ENCODE data around the gene GRM7. TPM values are rescaled to one million over a fixed set of nuclear protein-coding genes. Genes with fewer than 3 reads are reported as not detected.

The GRM7 gene
- total and polyA plus RNA-seq, 9 of the 15 experiments (the other 6 are each of a cell fraction or from before 2014, with no cell fraction given): not detected

DNA sequence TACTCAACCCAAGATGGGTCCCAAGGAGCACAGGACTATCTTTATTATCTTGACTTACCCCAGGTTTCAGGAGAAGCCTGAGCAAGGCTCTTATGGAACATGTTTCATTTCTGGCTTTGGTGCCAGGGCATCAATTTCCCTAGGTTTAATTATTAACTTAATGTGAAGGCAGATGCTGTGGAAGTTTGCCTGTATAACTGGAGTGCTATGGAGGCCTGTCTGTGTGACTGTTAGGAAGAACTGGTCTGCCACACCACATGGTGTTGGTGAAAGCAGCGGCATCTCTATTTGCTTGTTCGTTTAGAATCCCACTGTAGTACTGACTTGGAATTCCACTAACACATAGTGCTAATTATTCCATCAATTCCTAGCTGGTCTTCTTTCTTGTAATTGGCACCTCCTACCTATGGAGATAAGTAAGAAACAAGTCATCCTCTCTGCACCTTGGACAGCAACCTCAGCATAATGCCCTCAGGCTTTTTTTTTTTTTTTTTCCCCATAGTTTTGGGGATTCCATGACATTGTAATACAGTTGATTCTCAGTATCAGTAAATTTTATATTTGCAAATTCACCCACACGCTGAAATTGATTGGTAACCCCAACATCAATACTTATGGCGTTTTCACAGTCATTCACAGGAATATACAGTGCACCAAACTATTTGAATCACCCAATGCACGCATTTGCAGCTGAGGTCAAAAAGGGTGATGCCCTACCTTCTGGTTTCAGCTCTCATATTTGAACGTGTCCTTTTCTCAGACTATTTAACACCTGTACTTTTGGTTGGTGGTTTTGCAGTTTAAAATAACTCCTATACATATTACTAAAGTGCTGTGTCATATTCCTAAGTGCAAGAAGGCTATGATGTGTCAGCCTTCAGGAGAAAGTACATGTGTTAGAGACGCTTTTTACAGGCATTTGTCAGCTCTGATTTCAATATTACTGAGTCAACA lies 867.9 kb downstream of the GRM7 start:
- POLR2A ChIA-PET: no interaction called here
- FAIRE-seq (no peak), DNase-seq (ENCODE audit: extremely low read depth in 1 of 4, low spot score in 3 of 4) (no peak), ATAC-seq (no peak)
- no peak overlapping the region for H3K27ac ChIP-seq (ENCODE audit: extremely low read depth, low read depth, low read length)
- TF ChIP-seq POLR3A (IDR thresholded peaks at IDR 0.05; ENCODE audit: borderline replicate concordance, extremely low read depth, insufficient read depth, insufficient read length) (no peak), MBD2 (IDR thresholded peaks at IDR 0.05; ENCODE audit: borderline replicate concordance, low read depth) (no peak), NR2F6 (CRISPR knock-in tag; IDR thresholded peaks at IDR 0.05) (no peak), FOXJ2 (tag; IDR thresholded peaks at IDR 0.05) (no peak), C11orf30 (IDR thresholded peaks at IDR 0.05; ENCODE audit: low read depth) (no peak), TFAM (CRISPR knock-in tag; conservative IDR thresholded peaks at IDR 0.05) (no peak)
- TF ChIP-seq, protein P1, sequence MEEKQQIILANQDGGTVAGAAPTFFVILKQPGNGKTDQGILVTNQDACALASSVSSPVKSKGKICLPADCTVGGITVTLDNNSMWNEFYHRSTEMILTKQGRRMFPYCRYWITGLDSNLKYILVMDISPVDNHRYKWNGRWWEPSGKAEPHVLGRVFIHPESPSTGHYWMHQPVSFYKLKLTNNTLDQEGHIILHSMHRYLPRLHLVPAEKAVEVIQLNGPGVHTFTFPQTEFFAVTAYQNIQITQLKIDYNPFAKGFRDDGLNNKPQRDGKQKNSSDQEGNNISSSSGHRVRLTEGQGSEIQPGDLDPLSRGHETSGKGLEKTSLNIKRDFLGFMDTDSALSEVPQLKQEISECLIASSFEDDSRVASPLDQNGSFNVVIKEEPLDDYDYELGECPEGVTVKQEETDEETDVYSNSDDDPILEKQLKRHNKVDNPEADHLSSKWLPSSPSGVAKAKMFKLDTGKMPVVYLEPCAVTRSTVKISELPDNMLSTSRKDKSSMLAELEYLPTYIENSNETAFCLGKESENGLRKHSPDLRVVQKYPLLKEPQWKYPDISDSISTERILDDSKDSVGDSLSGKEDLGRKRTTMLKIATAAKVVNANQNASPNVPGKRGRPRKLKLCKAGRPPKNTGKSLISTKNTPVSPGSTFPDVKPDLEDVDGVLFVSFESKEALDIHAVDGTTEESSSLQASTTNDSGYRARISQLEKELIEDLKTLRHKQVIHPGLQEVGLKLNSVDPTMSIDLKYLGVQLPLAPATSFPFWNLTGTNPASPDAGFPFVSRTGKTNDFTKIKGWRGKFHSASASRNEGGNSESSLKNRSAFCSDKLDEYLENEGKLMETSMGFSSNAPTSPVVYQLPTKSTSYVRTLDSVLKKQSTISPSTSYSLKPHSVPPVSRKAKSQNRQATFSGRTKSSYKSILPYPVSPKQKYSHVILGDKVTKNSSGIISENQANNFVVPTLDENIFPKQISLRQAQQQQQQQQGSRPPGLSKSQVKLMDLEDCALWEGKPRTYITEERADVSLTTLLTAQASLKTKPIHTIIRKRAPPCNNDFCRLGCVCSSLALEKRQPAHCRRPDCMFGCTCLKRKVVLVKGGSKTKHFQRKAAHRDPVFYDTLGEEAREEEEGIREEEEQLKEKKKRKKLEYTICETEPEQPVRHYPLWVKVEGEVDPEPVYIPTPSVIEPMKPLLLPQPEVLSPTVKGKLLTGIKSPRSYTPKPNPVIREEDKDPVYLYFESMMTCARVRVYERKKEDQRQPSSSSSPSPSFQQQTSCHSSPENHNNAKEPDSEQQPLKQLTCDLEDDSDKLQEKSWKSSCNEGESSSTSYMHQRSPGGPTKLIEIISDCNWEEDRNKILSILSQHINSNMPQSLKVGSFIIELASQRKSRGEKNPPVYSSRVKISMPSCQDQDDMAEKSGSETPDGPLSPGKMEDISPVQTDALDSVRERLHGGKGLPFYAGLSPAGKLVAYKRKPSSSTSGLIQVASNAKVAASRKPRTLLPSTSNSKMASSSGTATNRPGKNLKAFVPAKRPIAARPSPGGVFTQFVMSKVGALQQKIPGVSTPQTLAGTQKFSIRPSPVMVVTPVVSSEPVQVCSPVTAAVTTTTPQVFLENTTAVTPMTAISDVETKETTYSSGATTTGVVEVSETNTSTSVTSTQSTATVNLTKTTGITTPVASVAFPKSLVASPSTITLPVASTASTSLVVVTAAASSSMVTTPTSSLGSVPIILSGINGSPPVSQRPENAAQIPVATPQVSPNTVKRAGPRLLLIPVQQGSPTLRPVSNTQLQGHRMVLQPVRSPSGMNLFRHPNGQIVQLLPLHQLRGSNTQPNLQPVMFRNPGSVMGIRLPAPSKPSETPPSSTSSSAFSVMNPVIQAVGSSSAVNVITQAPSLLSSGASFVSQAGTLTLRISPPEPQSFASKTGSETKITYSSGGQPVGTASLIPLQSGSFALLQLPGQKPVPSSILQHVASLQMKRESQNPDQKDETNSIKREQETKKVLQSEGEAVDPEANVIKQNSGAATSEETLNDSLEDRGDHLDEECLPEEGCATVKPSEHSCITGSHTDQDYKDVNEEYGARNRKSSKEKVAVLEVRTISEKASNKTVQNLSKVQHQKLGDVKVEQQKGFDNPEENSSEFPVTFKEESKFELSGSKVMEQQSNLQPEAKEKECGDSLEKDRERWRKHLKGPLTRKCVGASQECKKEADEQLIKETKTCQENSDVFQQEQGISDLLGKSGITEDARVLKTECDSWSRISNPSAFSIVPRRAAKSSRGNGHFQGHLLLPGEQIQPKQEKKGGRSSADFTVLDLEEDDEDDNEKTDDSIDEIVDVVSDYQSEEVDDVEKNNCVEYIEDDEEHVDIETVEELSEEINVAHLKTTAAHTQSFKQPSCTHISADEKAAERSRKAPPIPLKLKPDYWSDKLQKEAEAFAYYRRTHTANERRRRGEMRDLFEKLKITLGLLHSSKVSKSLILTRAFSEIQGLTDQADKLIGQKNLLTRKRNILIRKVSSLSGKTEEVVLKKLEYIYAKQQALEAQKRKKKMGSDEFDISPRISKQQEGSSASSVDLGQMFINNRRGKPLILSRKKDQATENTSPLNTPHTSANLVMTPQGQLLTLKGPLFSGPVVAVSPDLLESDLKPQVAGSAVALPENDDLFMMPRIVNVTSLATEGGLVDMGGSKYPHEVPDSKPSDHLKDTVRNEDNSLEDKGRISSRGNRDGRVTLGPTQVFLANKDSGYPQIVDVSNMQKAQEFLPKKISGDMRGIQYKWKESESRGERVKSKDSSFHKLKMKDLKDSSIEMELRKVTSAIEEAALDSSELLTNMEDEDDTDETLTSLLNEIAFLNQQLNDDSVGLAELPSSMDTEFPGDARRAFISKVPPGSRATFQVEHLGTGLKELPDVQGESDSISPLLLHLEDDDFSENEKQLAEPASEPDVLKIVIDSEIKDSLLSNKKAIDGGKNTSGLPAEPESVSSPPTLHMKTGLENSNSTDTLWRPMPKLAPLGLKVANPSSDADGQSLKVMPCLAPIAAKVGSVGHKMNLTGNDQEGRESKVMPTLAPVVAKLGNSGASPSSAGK (IDR thresholded peaks at IDR 0.05): no peak
- no peaks in the 10 kb centered on the region for H4K20me1 ChIP-seq (replicated peaks; ENCODE audit: control insufficient read depth, insufficient read depth, low read length)
- no peaks in the 10 kb centered on the region for H3K36me3 ChIP-seq (ENCODE audit: control insufficient read depth, insufficient read depth, low read length)
- CTCF ChIA-PET (ENCODE audit: low intra/inter-chr PET ratio): no interaction called here
- WGBS (ENCODE audit: insufficient coverage, low coverage, missing lambda C conversion rate): 3% methylated on average over 7 of the region's 7 CpGs
- H3K9me3 ChIP-seq (replicated peaks; ENCODE audit: control insufficient read depth, insufficient read depth, low read depth, low read length): no peaks in the 10 kb centered on the region; the same call in 1 of the 2 replicates
- no peaks in the 10 kb centered on the region for H3K79me2 ChIP-seq (ENCODE audit: control insufficient read depth, insufficient read depth, low read length)
- no peak overlapping the region for H3K4me3 ChIP-seq
- in situ Hi-C loops (cut with MboI): no loop called here
- no peak overlapping the region for H2AFZ ChIP-seq (ENCODE audit: low read depth, low read length)
- H3K9ac ChIP-seq (ENCODE audit: insufficient read depth in 1 of 2, low read depth in 2 of 2, low read length in 2 of 2): no peak overlapping the region
- H3K9me1 ChIP-seq (ENCODE audit: control insufficient read depth, insufficient read depth, low read length): no peaks in the 10 kb centered on the region
- no TSS peak for BruUV-seq (replicated peaks)
- H3K4me2 ChIP-seq (ENCODE audit: insufficient read depth, low read length): no peak overlapping the region
- H3K4me1 ChIP-seq (replicated peaks in 1 of 2; ENCODE audit: control insufficient read depth in 2 of 2, insufficient read depth in 2 of 2, low read length in 2 of 2): no peaks in the 10 kb centered on the region
- no peaks in the 10 kb centered on the region for H3K27me3 ChIP-seq (ENCODE audit: control insufficient read depth in 2 of 2, insufficient read depth in 2 of 2, low read length in 2 of 2)
- intact Hi-C loops (cut with micrococcal nuclease): no loop called here

All from K562 (cell line).